RPMI8226 (cell line): ENCODE results near the gene NIT1.

Experiments used
- DNase-seq: peaks from one replicate; pipeline ENCODE4 v3.0.0-alpha.2; 2015

Gene NIT1

GRCh38 chr1:161117759-161118581 lies at the start of gene NIT1, which contains the start of gene PFDN2:
Gene NIT1 (plus strand): TSS chr1:161118105. CDS start chr1:161118177, 72 bp downstream.
Gene PFDN2 (minus strand): TSS chr1:161118037. CDS start chr1:161118026, 11 bp downstream.
- peak; percentile 90 for DNase-seq

GRCh38 chr1:161068306-161069234 lies 49.3 kb upstream of the NIT1 start:
- peak; percentile 28 for DNase-seq

GRCh38 chr1:161069241-161069640 lies 48.7 kb upstream of the NIT1 start:
- no peak for DNase-seq

- DNase-seq, result peak; percentile 69
Measured at GRCh38 chr1:161069731-161070270, 48.1 kb upstream of the NIT1 start, which contains the start of gene ARHGAP30. Gene ARHGAP30 (minus strand): TSS chr1:161069891. CDS start chr1:161069624, 267 bp downstream.

GRCh38 chr1:161070761-161071160 lies 47.1 kb upstream of the NIT1 start:
- DNase-seq, result no peak

GRCh38 chr1:161071886-161072371 lies 46.0 kb upstream of the NIT1 start:
- DNase-seq, result peak; percentile 76

GRCh38 chr1:161072751-161073449 lies 45.0 kb upstream of the NIT1 start:
- no peak for DNase-seq

GRCh38 chr1:161073474-161074121 lies 44.3 kb upstream of the NIT1 start:
- peak; percentile 42 for DNase-seq

GRCh38 chr1:161074676-161075368 lies 43.1 kb upstream of the NIT1 start:
- DNase-seq, result no peak

GRCh38 chr1:161076410-161076809 lies 41.5 kb upstream of the NIT1 start:
- no peak for DNase-seq

GRCh38 chr1:161077426-161077825 lies 40.5 kb upstream of the NIT1 start:
- no peak for DNase-seq

- no peak for DNase-seq
Measured at GRCh38 chr1:161079436-161080110, 38.3 kb upstream of the NIT1 start.

GRCh38 chr1:161080441-161081405 lies 37.2 kb upstream of the NIT1 start:
- DNase-seq, result no peak

GRCh38 chr1:161081519-161081918 lies 36.4 kb upstream of the NIT1 start:
- DNase-seq, result no peak

GRCh38 chr1:161082483-161082882 lies 35.4 kb upstream of the NIT1 start:
- no peak for DNase-seq

GRCh38 chr1:161082996-161083747 lies 34.7 kb upstream of the NIT1 start:
- no peak for DNase-seq

- DNase-seq, result no peak
Measured at GRCh38 chr1:161083748-161084596, 33.9 kb upstream of the NIT1 start.

- no peak for DNase-seq
Measured at GRCh38 chr1:161084597-161084988, 33.3 kb upstream of the NIT1 start.
